ENCODE data around the gene ZNF529. TPM values are rescaled to one million over a fixed set of nuclear protein-coding genes. Genes with fewer than 3 reads are reported as not detected.

The ZNF529 gene
- total and polyA plus RNA-seq, 2 donors (not counting 1 experiment from before 2014, with no cell fraction given) = 11.1 to 33.2 TPM

DNA sequence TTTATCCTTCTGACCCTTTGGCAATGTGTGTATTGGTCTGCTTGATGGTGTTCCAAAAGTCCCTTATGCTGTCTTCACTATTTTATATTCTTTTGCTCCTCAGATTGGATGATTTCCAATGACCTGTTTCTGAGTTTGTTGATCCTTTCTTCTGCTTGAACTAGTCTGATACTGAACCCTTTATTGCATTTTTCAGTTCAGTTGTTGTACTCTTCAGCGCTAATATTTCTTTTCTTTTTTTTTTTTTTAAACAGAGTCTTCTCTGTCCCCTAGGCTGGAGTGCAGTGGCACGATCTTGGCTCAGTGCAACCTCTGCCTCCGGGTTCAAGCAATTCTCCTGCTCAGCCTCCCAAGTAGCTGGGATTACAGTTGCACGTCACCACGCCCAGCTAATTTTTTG lies 71.1 kb downstream of the ZNF529 start:
- no peaks in the 10 kb centered on the region for H4K20me1 ChIP-seq (ENCODE audit: control insufficient read depth, insufficient read depth, low read length, poor library complexity, severe bottlenecking)
- H3K4me3 Mint-ChIP-seq = no peak overlapping the region
- no peaks in the 10 kb centered on the region for H3K4me1 Mint-ChIP-seq
- TF ChIP-seq EZH2 (IDR thresholded peaks at IDR 0.05; ENCODE audit: borderline replicate concordance, insufficient read depth, low read depth, low read length, poor library complexity, severe bottlenecking) = no peak
- TF ChIP-seq, protein P1, sequence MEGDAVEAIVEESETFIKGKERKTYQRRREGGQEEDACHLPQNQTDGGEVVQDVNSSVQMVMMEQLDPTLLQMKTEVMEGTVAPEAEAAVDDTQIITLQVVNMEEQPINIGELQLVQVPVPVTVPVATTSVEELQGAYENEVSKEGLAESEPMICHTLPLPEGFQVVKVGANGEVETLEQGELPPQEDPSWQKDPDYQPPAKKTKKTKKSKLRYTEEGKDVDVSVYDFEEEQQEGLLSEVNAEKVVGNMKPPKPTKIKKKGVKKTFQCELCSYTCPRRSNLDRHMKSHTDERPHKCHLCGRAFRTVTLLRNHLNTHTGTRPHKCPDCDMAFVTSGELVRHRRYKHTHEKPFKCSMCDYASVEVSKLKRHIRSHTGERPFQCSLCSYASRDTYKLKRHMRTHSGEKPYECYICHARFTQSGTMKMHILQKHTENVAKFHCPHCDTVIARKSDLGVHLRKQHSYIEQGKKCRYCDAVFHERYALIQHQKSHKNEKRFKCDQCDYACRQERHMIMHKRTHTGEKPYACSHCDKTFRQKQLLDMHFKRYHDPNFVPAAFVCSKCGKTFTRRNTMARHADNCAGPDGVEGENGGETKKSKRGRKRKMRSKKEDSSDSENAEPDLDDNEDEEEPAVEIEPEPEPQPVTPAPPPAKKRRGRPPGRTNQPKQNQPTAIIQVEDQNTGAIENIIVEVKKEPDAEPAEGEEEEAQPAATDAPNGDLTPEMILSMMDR (IDR thresholded peaks at IDR 0.05) = no peak
- H3K4me2 ChIP-seq (replicated peaks; ENCODE audit: low read depth, low read length, poor library complexity, severe bottlenecking) = no peak overlapping the region
- no peak overlapping the region for H3K4me3 ChIP-seq (ENCODE audit: control extremely low read depth in 1 of 5, extremely low read depth in 1 of 5, insufficient read depth in 1 of 5, low read depth in 2 of 5, low read length in 4 of 5)
- H3K27me3 ChIP-seq (replicated peaks in 1 of 4; ENCODE audit: control extremely low read depth in 1 of 4, control insufficient read depth in 3 of 4, insufficient read depth in 4 of 4, low read length in 3 of 4) = no peaks in the 10 kb centered on the region
- peaks cover 16% of the 10 kb centered on the region for H3K9me3 Mint-ChIP-seq (ENCODE audit: insufficient read depth)
- no peaks in the 10 kb centered on the region for H3K27me3 Mint-ChIP-seq
- ATAC-seq (ENCODE audit: low read depth) (no peak), DNase-seq (no peak)
- H3K4me1 ChIP-seq (ENCODE audit: control insufficient read depth in 2 of 2, insufficient read depth in 2 of 2, low read length in 2 of 2) = no peaks in the 10 kb centered on the region
- peaks cover 3 to 83% (median 39%) of the 10 kb centered on the region in 3 donors for H3K9me3 ChIP-seq (ENCODE audit: control extremely low read depth in 1 of 3, control insufficient read depth in 2 of 3, insufficient read depth in 1 of 3, low read length in 2 of 3)
- ChIA-PET POLR2A (no interaction called here), CTCF (no interaction called here)
- H3K36me3 ChIP-seq (replicated peaks in 1 of 2; ENCODE audit: control extremely low read depth in 1 of 2, control insufficient read depth in 1 of 2, extremely low read depth in 1 of 2, insufficient read depth in 2 of 2, low read length in 1 of 2) = no peaks in the 10 kb centered on the region
- 100% methylated on average over 2 of the region's 5 CpGs for WGBS (ENCODE audit: insufficient coverage)
- H3K27ac Mint-ChIP-seq = no peak overlapping the region
- H3K9ac ChIP-seq (ENCODE audit: low read length) = no peak overlapping the region
- no peaks in the 10 kb centered on the region for H3K79me2 ChIP-seq (ENCODE audit: control insufficient read depth, insufficient read depth, low read length)
- intact Hi-C loops (cut with micrococcal nuclease) = no loop called here
- H3K27ac ChIP-seq (ENCODE audit: low read length in 2 of 2) = no peak overlapping the region
- no peak overlapping the region for H2AFZ ChIP-seq (ENCODE audit: insufficient read depth, low read depth, low read length, poor library complexity, severe bottlenecking)

DNA sequence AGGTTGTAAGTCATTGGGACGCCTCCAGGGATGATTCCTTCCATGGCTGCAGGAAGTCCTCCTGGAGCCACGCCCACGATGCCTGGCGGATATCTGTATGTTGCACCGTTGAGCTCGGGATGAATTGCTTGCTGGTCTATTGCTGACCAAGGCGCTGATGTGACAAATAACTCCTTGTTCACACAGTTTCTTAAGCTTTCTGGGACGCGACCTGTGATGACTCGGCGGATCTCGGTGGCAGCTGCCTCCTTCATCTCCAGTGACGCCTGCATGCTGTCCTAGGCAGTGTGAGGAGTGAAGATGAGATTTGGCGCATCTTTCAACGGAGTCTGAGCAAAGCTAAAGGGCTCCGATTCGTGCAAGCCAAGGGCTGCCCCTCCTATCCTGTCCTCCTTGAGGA lies 76.1 kb downstream of the ZNF529 start:
- no peak overlapping the region for H3K9ac ChIP-seq (ENCODE audit: low read length)
- no peak overlapping the region for H3K4me3 ChIP-seq (ENCODE audit: control extremely low read depth in 1 of 5, extremely low read depth in 1 of 5, insufficient read depth in 1 of 5, low read depth in 2 of 5, low read length in 4 of 5)
- WGBS (ENCODE audit: insufficient coverage) = 89% methylated on average over 13 of the region's 17 CpGs
- peaks cover 6 to 11% of the 10 kb centered on the region in 2 donors for H3K4me1 ChIP-seq (ENCODE audit: control insufficient read depth in 2 of 2, insufficient read depth in 2 of 2, low read length in 2 of 2)
- no peak overlapping the region for H3K27ac ChIP-seq (ENCODE audit: low read length in 2 of 2)
- H3K4me2 ChIP-seq (replicated peaks; ENCODE audit: low read depth, low read length, poor library complexity, severe bottlenecking) = no peak overlapping the region
- TF ChIP-seq, protein P1 (IDR thresholded peaks at IDR 0.05) = no peak
- TF ChIP-seq EZH2 (IDR thresholded peaks at IDR 0.05; ENCODE audit: borderline replicate concordance, insufficient read depth, low read depth, low read length, poor library complexity, severe bottlenecking) = no peak
- no peaks in the 10 kb centered on the region for H4K20me1 ChIP-seq (ENCODE audit: control insufficient read depth, insufficient read depth, low read length, poor library complexity, severe bottlenecking)
- Mint-ChIP-seq H3K4me1 (peaks cover 10% of the 10 kb centered on the region), H3K27ac (no peak overlapping the region), H3K4me3 (no peak overlapping the region), H3K27me3 (no peaks in the 10 kb centered on the region), H3K9me3 (ENCODE audit: insufficient read depth) (peaks cover 13% of the 10 kb centered on the region)
- ChIA-PET POLR2A (no interaction called here), CTCF (interaction anchor here (0.6 to 1.0 kb wide), 2 partner anchors 8 to 37 kb away, joined by 3 read pairs; partner anchors contain the start of gene ZNF566)
- H3K36me3 ChIP-seq (replicated peaks in 1 of 2; ENCODE audit: control extremely low read depth in 1 of 2, control insufficient read depth in 1 of 2, extremely low read depth in 1 of 2, insufficient read depth in 2 of 2, low read length in 1 of 2) = no peaks in the 10 kb centered on the region
- no peaks in the 10 kb centered on the region for H3K27me3 ChIP-seq (replicated peaks in 1 of 4; ENCODE audit: control extremely low read depth in 1 of 4, control insufficient read depth in 3 of 4, insufficient read depth in 4 of 4, low read length in 3 of 4)
- H3K9me3 ChIP-seq (ENCODE audit: control extremely low read depth in 1 of 3, control insufficient read depth in 2 of 3, insufficient read depth in 1 of 3, low read length in 2 of 3) = peaks cover 1 to 64% (median 13%) of the 10 kb centered on the region in 3 donors
- no peak overlapping the region for H2AFZ ChIP-seq (ENCODE audit: insufficient read depth, low read depth, low read length, poor library complexity, severe bottlenecking)
- no peak for ATAC-seq (ENCODE audit: low read depth)
- intact Hi-C loops (cut with micrococcal nuclease) = no loop called here
- DNase-seq = no peak
- no peaks in the 10 kb centered on the region for H3K79me2 ChIP-seq (ENCODE audit: control insufficient read depth, insufficient read depth, low read length)

Other genes with a start within 250 kb of the ZNF529 start
- gene ZFP14, start 194.1 kb downstream of the ZNF529 start, total RNA-seq = 22.4 and 22.7 TPM in 2 replicates
- gene ZFP14, start 194.1 kb downstream of the ZNF529 start, polyA plus RNA-seq = 5.1 and 5.2 TPM in 2 replicates
- gene ZFP82, start 154.6 kb downstream of the ZNF529 start, total RNA-seq = 14.4 and 14.6 TPM in 2 replicates
- gene ZFP82, start 154.6 kb downstream of the ZNF529 start, polyA plus RNA-seq = 4.7 and 7.7 TPM in 2 replicates
- 26.0 and 26.6 TPM in 2 replicates for gene ZNF566, start 83.7 kb downstream of the ZNF529 start, total RNA-seq
- 8.8 and 9.1 TPM in 2 replicates for gene ZNF566, start 83.7 kb downstream of the ZNF529 start, polyA plus RNA-seq
- 13.2 and 20.4 TPM in 2 replicates for gene ZNF260, start 45.0 kb downstream of the ZNF529 start, total RNA-seq
- gene ZNF260, start 45.0 kb downstream of the ZNF529 start, polyA plus RNA-seq = 2.7 and 3.0 TPM in 2 replicates
- gene ZNF382, start 32.0 kb upstream of the ZNF529 start, total RNA-seq = 24.7 and 24.8 TPM in 2 replicates
- 5.3 and 6.2 TPM in 2 replicates for gene ZNF382, start 32.0 kb upstream of the ZNF529 start, polyA plus RNA-seq
- gene ZNF461, start 93.5 kb upstream of the ZNF529 start, total RNA-seq = 22.3 and 25.6 TPM in 2 replicates
- 9.8 and 16.5 TPM in 2 replicates for gene ZNF461, start 93.5 kb upstream of the ZNF529 start, polyA plus RNA-seq
- 19.7 and 22.4 TPM in 2 replicates for gene ZNF567, start 114.3 kb upstream of the ZNF529 start, total RNA-seq
- 5.3 and 9.8 TPM in 2 replicates for gene ZNF567, start 114.3 kb upstream of the ZNF529 start, polyA plus RNA-seq
- gene ZNF850, start 199.5 kb upstream of the ZNF529 start, total RNA-seq = 6.0 and 6.7 TPM in 2 replicates
- 1.7 and 2.0 TPM in 2 replicates for gene ZNF850, start 199.5 kb upstream of the ZNF529 start, polyA plus RNA-seq